ENCODE results near the gene TMTC2.

TMTC2 gene

DNA sequence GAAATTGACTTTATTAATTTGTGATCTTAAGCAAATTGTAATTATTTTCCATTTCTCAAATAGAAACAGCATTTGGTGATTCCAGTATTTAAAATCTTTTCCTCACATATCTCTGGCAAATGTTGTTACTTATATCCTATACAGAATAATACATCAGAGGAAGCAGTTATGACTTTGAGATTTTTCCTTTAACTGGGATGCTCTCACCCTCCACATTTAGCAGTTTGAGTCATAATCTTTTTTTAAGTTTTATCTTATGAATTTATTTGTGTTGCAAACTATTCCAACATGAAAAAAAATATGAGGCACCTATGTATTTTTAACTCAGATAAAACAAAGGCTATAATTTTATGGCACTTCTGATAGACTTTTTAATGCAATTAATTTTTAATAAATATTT, 311.8 kb downstream of the TMTC2 start:
- in situ Hi-C loops (cut with MboI; ENCODE audit: low sequenced_read_pairs), result no loop called here

DNA sequence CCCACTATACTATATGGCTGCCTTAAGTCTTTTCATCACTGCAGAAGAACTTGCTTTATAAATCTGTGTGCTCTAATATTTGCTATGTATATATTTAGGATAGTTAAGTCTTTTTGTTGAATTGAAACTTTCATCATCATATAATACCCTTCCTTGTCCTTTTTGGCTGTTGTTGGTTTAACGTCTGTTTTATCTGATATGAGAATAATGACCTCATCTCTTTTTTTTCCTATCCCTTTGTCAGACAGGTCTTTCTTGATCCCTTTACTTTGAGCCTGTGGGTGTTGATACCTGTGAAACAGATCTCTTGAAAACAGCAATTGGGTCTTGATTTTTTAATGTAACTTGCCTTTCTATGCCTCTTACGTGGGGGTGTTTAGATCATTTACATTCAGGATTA, 316.3 kb downstream of the TMTC2 start:
- in situ Hi-C loops (cut with MboI; ENCODE audit: low sequenced_read_pairs), result no loop called here

GRCh38 chr12:83005534-83006197, 319.0 kb downstream of the TMTC2 start:
- in situ Hi-C loops (cut with MboI; ENCODE audit: low sequenced_read_pairs), result no loop called here

DNA sequence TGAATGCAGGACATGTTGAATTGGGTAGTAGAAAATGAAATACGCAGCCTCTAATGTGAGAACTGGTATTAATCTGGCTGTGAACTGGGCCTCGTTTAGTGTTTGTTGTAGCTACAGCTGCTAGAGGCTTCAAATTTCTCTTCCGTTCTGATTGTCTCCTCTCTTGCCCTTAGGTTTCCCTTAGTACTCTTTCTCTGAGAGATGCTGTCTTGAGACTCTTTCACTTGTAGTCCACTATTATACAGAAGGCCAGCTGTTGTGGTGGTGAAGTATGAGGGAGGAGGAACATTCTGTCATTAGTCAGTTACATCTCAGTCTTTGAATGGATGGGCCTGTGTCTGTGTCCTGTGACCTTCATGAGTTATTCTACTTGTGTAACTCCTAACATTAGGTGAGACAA, 322.0 kb downstream of the TMTC2 start:
- in situ Hi-C loops (cut with MboI; ENCODE audit: low sequenced_read_pairs), result no loop called here

DNA sequence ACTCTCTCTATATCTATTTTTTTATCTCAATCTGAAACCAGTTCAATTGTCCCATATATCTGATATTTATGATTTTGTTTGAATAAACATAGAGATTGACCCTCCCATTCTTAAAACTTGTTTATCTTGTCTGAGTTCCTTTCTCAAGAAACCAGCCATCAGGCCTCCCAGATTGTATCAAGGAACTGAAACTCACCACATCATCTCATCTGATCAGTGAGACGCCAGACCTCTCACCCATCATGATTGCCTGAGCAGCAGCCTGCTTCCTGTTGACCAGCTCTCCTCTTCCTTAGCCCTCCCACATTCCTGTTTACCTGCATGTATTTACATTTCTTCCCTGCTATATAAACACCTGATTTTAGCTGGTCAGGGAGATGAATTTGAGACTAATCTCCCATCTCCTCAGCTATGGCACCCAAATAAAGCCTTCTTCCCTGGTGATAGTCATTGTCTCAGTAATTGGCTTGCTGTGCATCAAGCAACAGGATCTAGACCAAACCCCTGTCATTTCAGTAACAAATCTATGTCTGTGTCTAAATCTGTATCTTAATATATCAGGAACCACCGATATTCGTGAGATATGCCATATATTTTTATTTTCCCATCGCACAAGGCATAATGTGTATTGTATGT, 323.6 kb downstream of the TMTC2 start:
- in situ Hi-C loops (cut with MboI; ENCODE audit: low sequenced_read_pairs), result no loop called here

GRCh38 chr12:83015390-83016217, 328.9 kb downstream of the TMTC2 start:
- in situ Hi-C loops (cut with MboI; ENCODE audit: low sequenced_read_pairs), result no loop called here

DNA sequence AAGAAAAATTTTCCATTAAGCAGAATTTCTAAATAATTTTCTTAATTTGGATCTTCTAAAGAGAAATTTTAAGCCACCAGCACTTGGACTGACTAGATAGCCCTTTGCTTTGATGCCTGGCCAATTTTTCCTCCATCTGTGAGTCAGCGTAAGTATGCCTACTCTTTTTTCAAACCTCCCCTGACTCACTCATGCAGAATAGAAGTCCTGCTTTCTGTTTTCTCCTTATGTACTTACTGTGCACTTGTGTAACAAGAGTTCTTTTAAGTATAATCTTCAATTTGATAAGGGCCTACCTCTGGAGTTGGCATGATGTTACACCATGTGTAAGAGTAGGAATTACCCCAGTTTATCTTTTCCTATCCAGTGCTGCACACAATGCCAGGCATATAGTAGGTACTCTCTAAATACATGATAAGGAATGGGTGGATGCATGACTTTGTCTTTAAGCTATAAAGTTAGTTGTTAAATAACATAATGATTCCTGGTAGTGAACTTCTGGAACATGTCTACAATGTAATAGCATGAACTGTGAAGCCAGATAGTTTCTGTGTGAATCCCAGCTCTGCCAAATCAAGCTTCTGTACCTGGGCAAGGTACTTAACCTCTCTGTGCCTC, 329.6 kb downstream of the TMTC2 start:
- in situ Hi-C loops (cut with MboI; ENCODE audit: low sequenced_read_pairs), result no loop called here

DNA sequence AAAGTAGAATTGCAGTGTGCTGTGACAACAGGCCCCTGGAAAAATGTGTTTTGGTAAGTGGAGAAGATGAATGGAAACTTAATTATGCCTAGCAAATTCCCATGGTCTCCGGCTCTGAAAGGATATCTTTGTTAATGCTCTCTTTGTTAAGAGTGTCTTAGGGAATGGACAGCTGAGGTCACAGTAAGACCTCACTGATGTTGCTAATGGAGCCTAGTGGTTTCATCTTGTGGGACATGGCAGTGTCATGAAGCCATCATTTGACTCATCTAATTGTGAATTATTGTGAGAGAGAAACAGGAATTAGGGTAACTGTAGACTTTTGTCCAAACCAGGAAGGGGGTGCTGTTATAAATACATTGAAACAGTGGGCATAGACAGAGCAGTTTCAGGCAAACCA, 330.3 kb downstream of the TMTC2 start:
- in situ Hi-C loops (cut with MboI; ENCODE audit: low sequenced_read_pairs), result no loop called here

- in situ Hi-C loops (cut with MboI; ENCODE audit: low sequenced_read_pairs), result no loop called here
Observed at GRCh38 chr12:83018088-83018487, 331.4 kb downstream of the TMTC2 start.

DNA sequence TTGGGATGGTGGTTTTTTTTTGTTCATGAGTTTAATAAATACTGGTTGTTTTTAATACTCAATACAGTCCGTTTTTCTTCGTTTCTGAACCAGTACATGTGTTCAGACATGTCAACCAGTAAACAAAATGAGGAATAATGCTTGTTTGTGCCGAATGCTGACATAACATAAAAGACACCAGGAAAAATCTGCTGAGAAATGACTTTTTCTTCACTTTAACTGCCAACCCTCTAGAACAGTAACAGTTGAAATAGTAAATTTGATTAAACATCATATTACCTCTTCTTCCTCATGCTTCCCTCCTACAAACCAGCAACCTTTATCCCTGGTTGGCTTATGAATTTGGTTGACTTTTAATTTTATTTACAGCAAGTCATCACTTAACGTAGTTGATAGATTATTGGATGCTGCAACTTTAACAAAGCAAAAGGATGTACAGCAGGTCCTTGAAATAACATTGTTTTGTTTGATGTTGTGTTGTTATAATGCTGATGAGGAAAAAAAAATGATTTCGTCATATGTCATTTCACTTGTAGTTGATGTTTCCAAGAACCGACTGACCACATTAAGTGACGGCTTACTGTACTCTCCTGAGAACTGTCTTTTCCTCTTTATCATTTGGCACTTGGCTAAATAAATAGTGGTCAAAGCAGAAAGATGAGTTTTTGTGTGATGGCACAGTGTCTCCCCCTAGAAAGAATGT, 340.5 kb downstream of the TMTC2 start:
- in situ Hi-C loops (cut with MboI; ENCODE audit: low sequenced_read_pairs), result no loop called here

DNA sequence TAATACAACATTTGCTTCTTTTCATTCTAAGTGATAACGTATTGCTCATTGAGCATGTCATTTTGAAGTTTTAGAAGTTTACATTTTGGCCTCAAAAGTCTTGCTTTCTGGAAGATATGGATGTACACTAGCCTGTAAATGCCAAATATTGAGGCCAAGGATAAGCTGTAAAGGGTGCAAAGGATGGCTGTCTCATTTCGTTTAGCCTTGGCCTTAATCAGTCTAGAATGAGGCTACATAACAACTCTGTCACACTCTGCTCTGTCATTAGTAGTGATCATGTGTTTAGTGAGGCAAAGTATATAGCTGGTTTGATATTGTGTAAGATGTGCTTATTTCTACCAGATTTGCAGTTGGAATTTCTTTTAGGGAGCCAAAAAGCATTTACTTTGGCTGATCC, 344.5 kb downstream of the TMTC2 start:
- in situ Hi-C loops (cut with MboI; ENCODE audit: low sequenced_read_pairs), result no loop called here

DNA sequence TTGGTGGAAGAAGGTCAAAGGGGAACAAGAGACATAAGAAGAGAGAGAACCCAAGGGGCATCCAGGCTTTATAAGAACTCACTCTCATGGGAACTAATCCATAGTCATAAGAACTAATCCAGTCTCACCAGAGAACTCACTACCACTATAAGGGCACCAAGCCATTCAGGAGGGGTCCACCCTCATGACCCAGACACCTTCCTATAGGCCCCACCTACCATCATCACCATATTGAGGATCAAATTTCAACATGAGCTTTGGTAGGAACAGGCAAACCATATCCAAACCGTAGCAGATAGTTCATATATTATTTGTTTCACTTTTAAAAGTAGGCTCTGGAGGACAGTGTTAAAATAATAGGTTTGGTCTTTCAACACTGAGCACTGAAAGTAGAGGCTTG, 350.1 kb downstream of the TMTC2 start:
- in situ Hi-C loops (cut with MboI; ENCODE audit: low sequenced_read_pairs), result no loop called here

- in situ Hi-C loops (cut with MboI; ENCODE audit: low sequenced_read_pairs), result no loop called here
Observed at GRCh38 chr12:83039413-83039812, 352.7 kb downstream of the TMTC2 start.

GRCh38 chr12:83040339-83040738, 353.6 kb downstream of the TMTC2 start:
- in situ Hi-C loops (cut with MboI; ENCODE audit: low sequenced_read_pairs), result no loop called here

GRCh38 chr12:83040991-83041390, 354.3 kb downstream of the TMTC2 start:
- in situ Hi-C loops (cut with MboI; ENCODE audit: low sequenced_read_pairs), result no loop called here

GRCh38 chr12:83042441-83043200, 355.9 kb downstream of the TMTC2 start:
- in situ Hi-C loops (cut with MboI; ENCODE audit: low sequenced_read_pairs), result no loop called here

DNA sequence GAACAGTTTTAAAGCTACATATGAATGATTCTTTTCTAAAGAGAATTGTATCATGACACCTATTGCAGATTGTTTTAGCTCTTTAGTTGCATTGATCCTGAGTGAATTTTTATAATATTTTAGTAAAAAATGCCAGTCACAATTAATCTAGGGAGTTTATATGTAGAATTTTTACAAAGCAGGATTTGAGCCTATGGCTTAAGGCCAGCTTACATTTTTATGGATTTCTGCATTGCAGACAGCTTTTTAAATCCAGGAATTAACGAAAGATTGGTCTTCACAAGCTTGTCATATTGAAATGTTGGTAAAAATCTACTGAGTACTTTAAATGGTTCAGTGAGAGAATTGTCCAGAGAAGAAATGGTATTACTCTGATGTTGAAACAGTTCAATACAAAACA, 358.0 kb downstream of the TMTC2 start:
- in situ Hi-C loops (cut with MboI; ENCODE audit: low sequenced_read_pairs), result no loop called here

DNA sequence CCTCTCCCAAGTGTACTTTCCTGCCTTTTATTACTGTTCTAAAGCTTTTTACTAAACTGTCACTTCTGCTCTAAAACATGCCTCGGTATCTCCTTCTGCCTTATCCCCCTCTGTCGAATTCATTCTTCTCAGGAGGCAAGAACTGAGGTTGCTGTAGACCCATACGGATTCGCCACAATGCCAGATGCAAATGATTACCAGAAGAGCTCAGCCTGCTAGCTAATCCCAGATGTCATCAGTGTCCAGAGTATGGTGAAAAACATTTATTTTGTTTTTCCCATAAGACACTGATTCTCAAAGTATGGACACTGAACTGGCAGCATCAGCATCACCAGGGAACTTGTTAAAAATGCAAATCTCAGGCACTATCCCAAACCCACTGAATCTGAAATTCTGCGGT, 359.3 kb downstream of the TMTC2 start:
- in situ Hi-C loops (cut with MboI; ENCODE audit: low sequenced_read_pairs), result no loop called here

GRCh38 chr12:83049306-83049705, 362.6 kb downstream of the TMTC2 start:
- in situ Hi-C loops (cut with MboI; ENCODE audit: low sequenced_read_pairs), result no loop called here

GRCh38 chr12:83052890-83053541, 366.3 kb downstream of the TMTC2 start:
- in situ Hi-C loops (cut with MboI; ENCODE audit: low sequenced_read_pairs), result no loop called here

All from HL-60/S4 treated with phorbol 12-myristate 13-acetate at 8.2 ng/mL for 4 days and 3 days (cell line).